ENCODE data around the gene MGST3. TPM values are rescaled to one million over a fixed set of nuclear protein-coding genes. Genes with fewer than 3 reads are reported as not detected.
A peak's percentile ranks its signal among the peaks of the same experiment; 100 is the strongest.

Gene MGST3
- total and polyA plus RNA-seq, 2 of the 4 experiments (the other 2 are of a cell fraction), result 159 to 213 TPM

GRCh38 chr1:165645654-165646366, 14.8 kb downstream of the MGST3 start:
- CTCF ChIA-PET, result no interaction called here
- no TSS peak for BruUV-seq (replicated peaks)

More at GRCh38 chr1:165645654-165646366, 14.8 kb downstream of the MGST3 start:
- H2AK9ac ChIP-seq (replicated peaks; ENCODE audit: low read depth, low read length, poor library complexity), result peak overlapping the region; percentile 75
- H2BK20ac ChIP-seq (ENCODE audit: low read depth, low read length), result no peak overlapping the region
- dilution Hi-C loops (cut with HindIII; ENCODE audit: low sequenced_read_pairs, unreplicated experiment) (no loop called here), in situ Hi-C loops (cut with MboI; ENCODE audit: low sequenced_read_pairs) (no loop called here), intact Hi-C loops (cut with micrococcal nuclease) (no loop called here)
- no peak overlapping the region for H4K5ac ChIP-seq (ENCODE audit: low read depth, low read length)
- H3K79me1 ChIP-seq (ENCODE audit: low read depth in 1 of 2, low read length in 2 of 2), result peaks cover 44 to 75% of the 10 kb centered on the region in 2 experiments
- H2BK15ac ChIP-seq (ENCODE audit: low read depth, low read length), result no peak overlapping the region
- no peak overlapping the region for H3K23ac ChIP-seq (ENCODE audit: low read depth, low read length)
- no peak overlapping the region for H3K9ac ChIP-seq (ENCODE audit: low read depth, low read length)
- no CpG with 5 or more reads among the region's 8 CpGs for WGBS, 2 experiments (ENCODE audit: extremely low coverage in 2 of 2, insufficient read length in 1 of 2)
- TF ChIP-seq MAFK (IDR thresholded peaks at IDR 0.05; ENCODE audit: low read depth, low read length), result no peak
- no peak for TF ChIP-seq MXI1 (IDR thresholded peaks at IDR 0.05; ENCODE audit: borderline replicate concordance, low read depth, low read length)
- H4K8ac ChIP-seq (ENCODE audit: low read depth in 2 of 2, low read length in 2 of 2), result no peak overlapping the region
- H3K18ac ChIP-seq (ENCODE audit: low read depth, low read length), result no peak overlapping the region
- H3K4me3 ChIP-seq (ENCODE audit: insufficient read depth, low read depth, low read length), result no peak overlapping the region
- H3K27me3 ChIP-seq (ENCODE audit: control insufficient read depth, insufficient read depth, low read length), result no peaks in the 10 kb centered on the region
- no peak overlapping the region for H4K91ac ChIP-seq (ENCODE audit: insufficient read depth, low read depth, low read length)
- no peak overlapping the region for H3K14ac ChIP-seq (replicated peaks; ENCODE audit: low read depth, low read length)
- H3K27ac ChIP-seq (ENCODE audit: insufficient read depth, low read length), result no peak overlapping the region
- H3K9me3 ChIP-seq (ENCODE audit: control insufficient read depth, insufficient read depth, low read length), result no peaks in the 10 kb centered on the region
- ATAC-seq (ENCODE audit: low read depth) (no peak), DNase-seq (no peak)
- H2BK5ac ChIP-seq (ENCODE audit: low read depth, low read length, poor library complexity, severe bottlenecking), result no peak overlapping the region
- POLR2A ChIA-PET (ENCODE audit: unreplicated experiment), result no interaction called here
- H3K4me1 ChIP-seq (ENCODE audit: control insufficient read depth, insufficient read depth, low read length), result 0 out of 2 replicates have a peak, but pooled peaks cover 2% of the 10 kb centered on the region
- H2AFZ ChIP-seq (replicated peaks; ENCODE audit: low read length, poor library complexity), result no peak overlapping the region
- no peak overlapping the region for H2AK5ac ChIP-seq (ENCODE audit: low read depth, low read length)
- H3K4ac ChIP-seq (ENCODE audit: low read depth, low read length), result no peak overlapping the region
- peaks cover 15% of the 10 kb centered on the region for H3K9me1 ChIP-seq (ENCODE audit: insufficient read depth, low read length)
- H4K20me1 ChIP-seq (ENCODE audit: insufficient read depth, low read length), result peaks cover 44% of the 10 kb centered on the region
- H3K36me3 ChIP-seq (ENCODE audit: control insufficient read depth, insufficient read depth, low read length), result peaks cover 8% of the 10 kb centered on the region
- no peak overlapping the region for H3K56ac ChIP-seq (ENCODE audit: extremely low read depth, insufficient read depth, low read length)
- H3K4me2 ChIP-seq (ENCODE audit: low read depth, low read length), result no peak overlapping the region
- H2BK120ac ChIP-seq (ENCODE audit: low read depth, low read length), result no peak overlapping the region
